Measurements from ENCODE around the gene IGSF22. TPM values are rescaled to one million over a fixed set of nuclear protein-coding genes. Genes with fewer than 3 reads are reported as not detected.
A peak's percentile ranks its signal among the peaks of the same experiment; 100 is the strongest.

IGSF22 gene
- total RNA-seq: 1 to 10 TPM; 1.1 to 1.3 TPM

DNA sequence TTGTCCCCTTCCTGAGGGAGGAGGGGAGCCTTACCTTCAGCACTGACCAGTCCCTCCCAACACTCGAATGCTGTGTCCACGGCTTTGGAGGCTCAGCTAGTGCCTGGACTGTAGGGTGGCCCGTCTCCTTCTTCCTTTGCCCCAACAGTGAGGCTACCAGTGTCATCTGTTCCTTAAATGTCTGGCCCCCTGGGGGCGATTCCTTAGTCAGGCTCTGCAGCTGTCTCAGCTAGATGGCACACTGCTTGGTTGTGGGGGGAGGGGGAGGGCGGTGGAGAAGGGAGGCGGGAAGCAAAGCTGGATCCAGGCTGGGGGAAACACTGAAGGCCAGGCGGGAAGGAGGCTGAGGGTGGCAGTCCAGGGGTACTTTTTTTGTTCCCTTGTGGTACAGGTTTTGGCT is at the start of gene IGSF22:
Gene IGSF22, minus strand, starts transcription at position 149 of the 400 bp plus-strand sequence. CDS start 1,952 bp downstream, outside the sequence.
- H3K27ac Mint-ChIP-seq: no peak within 1 kb of the TSS
- H3K4me1 Mint-ChIP-seq: peaks cover 12% of the 10 kb centered on the region
- no peak within 1 kb of the TSS for H3K4me3 Mint-ChIP-seq
- H3K27me3 Mint-ChIP-seq: no peaks in the 10 kb centered on the region
- no peaks in the 10 kb centered on the region for H3K9me3 Mint-ChIP-seq
- DNase-seq: no peak
- H3K36me3 Mint-ChIP-seq: no peaks in the 10 kb centered on the region

DNA sequence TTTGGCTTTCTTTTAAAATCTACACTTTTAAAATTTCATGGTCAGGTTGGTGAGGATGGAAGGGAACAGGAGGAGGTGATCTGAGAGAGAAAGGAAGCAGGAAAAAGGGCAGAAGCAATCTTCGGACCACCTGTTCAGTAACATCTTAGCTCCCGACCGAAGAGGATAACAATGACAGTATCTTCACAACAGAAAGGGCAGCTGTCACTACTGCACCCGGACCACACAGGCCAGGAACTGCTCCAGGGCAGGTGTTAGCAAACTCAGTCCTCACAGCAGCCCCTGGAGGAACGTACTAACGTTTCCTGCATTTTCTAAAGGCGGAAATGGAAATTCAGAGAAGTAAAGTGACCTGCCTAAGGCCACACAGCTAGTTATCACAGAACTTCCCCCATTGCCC is 48.8 kb upstream of the IGSF22 start:
- peaks cover 11% of the 10 kb centered on the region for H3K27me3 Mint-ChIP-seq
- peaks cover 9% of the 10 kb centered on the region for H3K4me1 Mint-ChIP-seq
- DNase-seq: no peak
- no peak overlapping the region for H3K4me3 Mint-ChIP-seq
- no peaks in the 10 kb centered on the region for H3K36me3 Mint-ChIP-seq
- peaks cover 4% of the 10 kb centered on the region for H3K9me3 Mint-ChIP-seq
- no peak overlapping the region for H3K27ac Mint-ChIP-seq

DNA sequence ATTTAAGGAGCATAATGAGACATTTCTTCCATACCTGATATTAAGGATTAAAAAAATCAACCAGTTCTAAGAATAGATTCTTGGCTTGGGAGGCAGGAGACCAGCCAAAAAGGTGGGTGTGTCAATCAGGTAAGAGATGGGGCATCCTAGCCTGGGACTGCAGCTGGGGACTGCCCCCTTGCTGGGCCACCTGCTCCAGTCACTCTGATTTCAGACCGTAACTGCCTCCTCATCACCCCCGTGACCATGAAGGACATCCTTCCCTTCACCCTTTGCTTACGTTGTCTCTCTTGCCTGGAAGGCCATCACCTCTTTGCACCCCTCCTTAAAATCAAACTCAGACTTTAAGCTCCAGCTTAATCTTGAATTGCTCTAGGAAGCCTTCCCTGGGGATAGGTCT is 47.7 kb upstream of the IGSF22 start:
- Mint-ChIP-seq H3K9me3 (peaks cover 2% of the 10 kb centered on the region), H3K27me3 (peaks cover 11% of the 10 kb centered on the region), H3K27ac (no peak overlapping the region), H3K4me1 (peaks cover 9% of the 10 kb centered on the region), H3K36me3 (no peaks in the 10 kb centered on the region), H3K4me3 (no peak overlapping the region)
- DNase-seq: no peak

DNA sequence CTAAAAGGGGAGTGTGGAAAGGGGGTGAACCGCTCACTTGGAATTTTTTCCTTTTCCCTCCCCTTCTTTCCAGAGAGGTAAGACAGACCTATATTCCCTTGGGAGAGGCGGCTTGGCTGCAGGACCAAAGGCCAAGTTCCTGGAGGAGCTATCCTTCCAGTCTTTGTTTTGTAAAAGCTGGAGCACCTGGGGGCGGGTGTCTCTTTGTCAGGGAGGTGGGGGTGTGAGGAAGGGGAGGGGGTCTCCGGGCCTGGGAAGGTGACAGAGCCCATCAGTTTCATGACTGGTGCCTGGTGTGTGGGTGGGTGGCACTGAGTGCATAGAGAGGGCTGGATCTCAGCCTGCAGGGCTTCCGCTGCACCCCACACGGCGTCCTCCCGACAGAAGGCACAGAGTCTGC is 47.1 kb upstream of the IGSF22 start:
- Mint-ChIP-seq H3K4me3 (no peak overlapping the region), H3K9me3 (peaks cover 2% of the 10 kb centered on the region), H3K4me1 (peaks cover 8% of the 10 kb centered on the region), H3K27me3 (peaks cover 11% of the 10 kb centered on the region), H3K36me3 (no peaks in the 10 kb centered on the region), H3K27ac (no peak overlapping the region)
- DNase-seq: no peak

DNA sequence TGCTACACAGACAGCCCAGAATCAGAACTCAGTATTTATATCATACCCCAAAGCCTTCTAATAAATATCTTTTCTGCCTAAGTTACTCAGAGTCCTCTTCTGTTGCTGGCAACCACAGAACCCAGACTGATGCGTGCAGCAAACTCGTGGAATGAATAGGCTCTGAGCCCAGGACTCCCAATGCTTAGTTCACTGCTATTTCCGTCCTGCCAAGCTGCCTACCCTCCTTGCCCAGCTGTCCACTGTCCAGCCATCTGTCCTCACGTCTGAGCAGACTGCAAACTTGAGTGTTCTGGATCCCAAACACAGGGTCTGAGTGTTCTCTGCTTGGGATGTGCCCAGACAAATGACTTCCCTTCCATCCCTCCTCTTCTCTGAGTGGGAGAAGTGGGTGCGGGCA is 46.2 kb upstream of the IGSF22 start:
- Mint-ChIP-seq H3K27ac (no peak overlapping the region), H3K27me3 (peaks cover 15% of the 10 kb centered on the region), H3K4me1 (peaks cover 13% of the 10 kb centered on the region), H3K4me3 (no peak overlapping the region), H3K36me3 (no peaks in the 10 kb centered on the region), H3K9me3 (no peaks in the 10 kb centered on the region)
- DNase-seq: no peak

DNA sequence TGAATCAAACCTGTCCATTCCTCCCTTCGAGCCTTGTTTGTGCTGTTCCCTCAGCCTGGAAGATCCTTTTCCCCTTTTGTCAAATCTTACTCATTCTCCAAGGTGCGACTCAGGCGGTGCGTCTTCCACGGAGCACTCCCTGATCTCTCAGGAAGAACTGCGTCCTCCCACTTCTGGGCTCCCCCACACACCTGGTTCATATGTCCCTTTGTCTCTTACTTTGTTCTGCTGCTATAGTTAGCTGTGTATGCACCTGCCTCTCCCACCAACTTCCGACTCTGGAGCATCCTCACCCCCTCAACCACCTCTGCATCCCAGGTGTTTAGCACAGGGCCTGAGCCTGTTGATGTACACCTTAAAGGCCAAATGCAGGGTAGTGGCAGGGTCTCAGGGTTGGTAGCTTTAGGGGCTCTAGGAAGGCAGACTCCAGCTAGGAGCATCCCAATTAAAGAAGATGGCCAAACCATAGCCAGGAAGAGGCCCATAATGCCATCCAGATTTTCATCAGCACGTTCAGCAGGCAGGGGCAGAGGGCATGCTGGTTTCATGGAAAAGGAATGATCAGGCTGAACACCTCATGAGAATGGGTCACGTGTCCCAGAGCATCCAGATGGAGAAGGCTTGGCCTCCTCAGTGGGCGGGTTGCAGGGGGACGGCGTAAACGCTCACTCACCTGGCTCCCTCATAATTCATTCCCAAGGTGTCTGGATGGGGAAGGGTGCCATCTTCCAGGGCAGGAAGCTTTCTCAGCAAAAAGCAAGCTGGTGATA is 45.5 kb upstream of the IGSF22 start:
- Mint-ChIP-seq H3K4me3 (no peak overlapping the region), H3K27me3 (peaks cover 15% of the 10 kb centered on the region), H3K9me3 (no peaks in the 10 kb centered on the region), H3K4me1 (peaks cover 13% of the 10 kb centered on the region), H3K27ac (no peak overlapping the region), H3K36me3 (no peaks in the 10 kb centered on the region)
- DNase-seq: no peak

DNA sequence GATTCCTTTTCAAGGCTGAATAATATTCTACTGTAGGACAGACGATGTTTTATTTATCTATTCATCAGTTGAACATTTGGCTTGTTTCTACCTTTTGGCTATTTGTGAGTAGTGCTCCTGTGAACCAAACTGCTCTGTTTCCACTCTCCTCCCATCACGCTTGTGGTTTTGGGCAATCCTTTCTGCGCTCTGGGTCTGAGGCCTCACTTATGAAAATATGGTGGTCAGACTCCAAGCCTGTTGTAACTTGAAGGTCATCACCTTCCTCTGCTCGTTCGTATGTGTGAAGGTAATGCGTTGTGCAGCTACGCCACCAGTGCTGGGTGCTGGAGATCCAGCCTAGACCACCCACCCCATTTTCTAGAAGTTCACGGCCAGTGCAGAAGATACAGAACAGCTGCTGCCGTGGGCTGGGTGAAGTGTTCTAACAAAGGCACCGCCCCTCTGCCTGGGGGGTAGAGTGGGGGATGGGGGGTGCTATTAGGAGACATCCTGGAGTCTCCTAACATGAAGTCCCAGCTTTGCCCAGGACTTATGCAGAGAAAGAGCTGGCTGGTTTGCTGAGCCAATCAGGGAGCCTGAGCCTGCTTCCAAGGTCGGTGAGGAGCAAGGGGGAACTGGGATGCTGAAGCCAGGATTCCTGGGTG is 44.6 kb upstream of the IGSF22 start:
- Mint-ChIP-seq H3K27me3 (peaks cover 20% of the 10 kb centered on the region), H3K36me3 (no peaks in the 10 kb centered on the region), H3K9me3 (no peaks in the 10 kb centered on the region), H3K27ac (no peak overlapping the region), H3K4me1 (peaks cover 13% of the 10 kb centered on the region), H3K4me3 (no peak overlapping the region)
- DNase-seq: no peak

DNA sequence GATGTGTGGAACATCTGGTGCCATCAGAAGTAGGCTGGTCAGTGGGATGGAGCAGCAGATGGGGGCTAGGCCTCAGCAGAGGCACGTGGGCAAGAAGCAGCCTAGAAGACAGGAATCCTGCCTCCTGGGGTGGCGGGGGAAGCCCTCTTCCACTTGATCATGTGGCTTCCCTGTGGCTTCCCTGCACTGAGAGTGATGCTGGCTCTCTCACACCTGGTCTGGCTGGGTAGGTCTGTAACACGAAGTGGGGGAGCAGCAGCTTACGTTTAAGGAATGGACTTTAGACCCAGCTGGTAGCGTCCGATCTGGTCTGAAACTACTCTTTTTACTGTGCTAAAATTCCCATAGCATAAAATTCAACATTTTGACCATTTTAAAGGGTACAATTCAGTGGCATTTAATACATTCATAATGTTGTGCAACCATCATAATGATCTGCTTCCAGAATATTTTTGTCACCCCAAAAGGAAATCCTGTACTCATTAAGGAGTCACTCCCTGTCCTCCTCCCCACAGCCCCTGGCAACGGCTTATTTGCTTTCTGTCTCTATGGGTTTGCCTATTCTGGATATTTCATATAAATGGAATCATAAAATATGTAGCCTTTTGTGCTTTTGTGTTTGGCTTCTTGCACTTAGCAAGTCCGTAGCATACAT is 43.9 kb upstream of the IGSF22 start:
- Mint-ChIP-seq H3K4me3 (no peak overlapping the region), H3K27ac (no peak overlapping the region), H3K27me3 (peaks cover 26% of the 10 kb centered on the region), H3K4me1 (peaks cover 13% of the 10 kb centered on the region), H3K36me3 (no peaks in the 10 kb centered on the region), H3K9me3 (no peaks in the 10 kb centered on the region)
- DNase-seq: no peak

DNA sequence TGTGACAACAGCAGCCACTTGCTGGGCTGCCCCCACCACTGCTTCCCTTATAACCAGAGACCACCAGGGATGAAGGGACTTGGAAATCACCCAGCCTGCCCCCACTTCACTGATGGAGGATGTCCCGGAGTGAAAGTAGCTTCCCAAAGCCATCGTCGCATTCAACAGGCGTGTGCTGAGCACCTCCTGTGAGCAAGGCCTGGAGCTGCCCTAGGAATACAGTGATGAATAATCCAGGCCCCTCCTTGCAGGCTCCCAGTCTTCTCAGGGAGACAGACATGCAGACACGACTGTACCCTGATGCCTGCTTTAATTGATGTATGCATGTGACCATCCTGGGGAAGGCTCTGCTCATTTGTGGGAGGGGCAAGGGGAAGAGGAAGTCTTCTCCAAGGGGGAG is 43.0 kb upstream of the IGSF22 start:
- no peak overlapping the region for H3K27ac Mint-ChIP-seq
- H3K4me1 Mint-ChIP-seq: peaks cover 18% of the 10 kb centered on the region
- no peak for DNase-seq
- no peaks in the 10 kb centered on the region for H3K9me3 Mint-ChIP-seq
- H3K27me3 Mint-ChIP-seq: peaks cover 26% of the 10 kb centered on the region
- H3K4me3 Mint-ChIP-seq: no peak overlapping the region
- no peaks in the 10 kb centered on the region for H3K36me3 Mint-ChIP-seq

DNA sequence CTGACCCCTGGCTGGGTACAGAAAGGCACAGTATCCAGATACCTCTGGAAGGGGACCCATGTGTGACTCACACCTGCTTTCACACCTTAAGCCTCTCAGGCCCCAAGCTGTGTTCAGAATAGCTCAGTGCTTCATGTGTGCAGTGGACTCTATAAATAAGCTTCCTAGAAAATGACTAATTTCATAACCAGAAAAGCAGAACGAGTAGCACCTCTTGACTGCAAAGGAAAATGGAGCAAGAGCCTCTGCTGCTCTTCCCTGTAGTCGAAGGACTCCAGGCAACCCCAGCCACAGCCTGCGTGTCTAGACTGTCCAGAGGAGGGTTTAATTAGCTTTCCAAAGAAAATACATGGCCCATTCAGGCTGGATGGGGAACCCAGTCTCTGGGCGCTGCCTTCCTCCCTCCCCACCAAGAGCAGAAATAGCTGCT is 42.5 kb upstream of the IGSF22 start:
- Mint-ChIP-seq H3K4me1 (peaks cover 23% of the 10 kb centered on the region), H3K27ac (peak overlapping the region; percentile 70), H3K27me3 (peaks cover 26% of the 10 kb centered on the region), H3K4me3 (no peak overlapping the region), H3K36me3 (no peaks in the 10 kb centered on the region), H3K9me3 (no peaks in the 10 kb centered on the region)
- DNase-seq: peak; percentile 23

DNA sequence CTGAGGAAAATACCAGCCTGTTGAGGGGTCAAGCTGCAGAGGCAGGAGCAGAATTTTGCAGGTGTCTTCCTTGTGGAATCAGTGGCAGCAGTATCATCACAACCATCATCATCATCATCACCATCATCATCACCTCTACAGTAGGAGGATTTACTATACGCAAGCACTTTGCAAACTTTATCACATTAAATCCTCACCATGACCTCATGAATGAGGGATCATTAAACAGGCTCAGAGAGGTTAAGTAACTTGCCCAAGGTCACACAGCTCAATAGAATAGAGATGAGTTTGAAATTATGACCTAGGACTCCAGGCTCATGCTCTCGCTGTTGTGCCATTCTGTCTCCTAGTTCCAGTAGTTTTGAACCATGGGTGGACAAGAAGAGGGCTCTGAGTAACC is 40.0 kb upstream of the IGSF22 start:
- peaks cover 15% of the 10 kb centered on the region for H3K27me3 Mint-ChIP-seq
- peaks cover 23% of the 10 kb centered on the region for H3K4me1 Mint-ChIP-seq
- no peaks in the 10 kb centered on the region for H3K9me3 Mint-ChIP-seq
- no peak for DNase-seq
- H3K4me3 Mint-ChIP-seq: no peak overlapping the region
- H3K36me3 Mint-ChIP-seq: no peaks in the 10 kb centered on the region
- no peak overlapping the region for H3K27ac Mint-ChIP-seq

DNA sequence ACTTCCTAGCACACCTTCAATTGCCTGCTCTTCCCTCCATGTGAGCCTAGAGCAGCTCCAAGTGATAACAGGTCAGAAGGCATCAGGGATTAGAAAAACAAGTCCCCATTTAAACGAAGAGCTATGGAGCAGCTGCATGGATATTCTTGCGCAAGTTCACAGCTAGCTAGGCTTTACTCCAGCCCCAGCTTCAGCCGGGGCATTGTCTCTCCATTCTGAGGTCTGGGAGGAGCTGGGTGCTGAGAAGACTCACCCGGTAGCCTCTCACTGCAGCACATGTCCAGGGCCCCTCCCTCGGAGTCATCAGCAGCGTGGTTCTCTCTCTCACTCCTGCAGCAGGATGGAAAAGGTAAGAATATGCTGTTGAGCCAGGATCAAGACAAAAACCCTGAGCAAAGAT is 39.6 kb upstream of the IGSF22 start:
- Mint-ChIP-seq H3K9me3 (no peaks in the 10 kb centered on the region), H3K27ac (no peak overlapping the region), H3K27me3 (peaks cover 15% of the 10 kb centered on the region), H3K4me3 (no peak overlapping the region), H3K36me3 (no peaks in the 10 kb centered on the region), H3K4me1 (peaks cover 23% of the 10 kb centered on the region)
- DNase-seq: no peak

DNA sequence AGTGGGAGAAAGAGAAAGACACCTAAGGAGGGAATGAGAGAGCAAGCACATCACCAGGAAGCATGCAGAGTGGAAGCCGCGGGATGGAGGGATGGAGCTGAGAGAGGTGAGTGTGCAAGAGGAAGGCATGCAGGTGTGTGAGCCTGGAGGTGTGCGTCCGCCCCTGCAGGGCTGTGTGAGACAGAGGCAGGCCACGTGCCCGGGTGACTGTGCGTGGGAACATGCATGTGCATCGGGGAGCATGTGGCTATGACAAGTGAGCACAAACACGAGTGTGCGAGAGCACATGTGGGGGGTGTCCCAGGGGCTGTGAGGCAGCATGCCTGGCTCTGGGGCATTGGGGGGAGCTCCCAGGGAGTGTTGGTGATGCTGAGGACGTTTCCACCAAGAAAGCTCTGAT is 35.8 kb upstream of the IGSF22 start:
- no peak overlapping the region for H3K4me3 Mint-ChIP-seq
- H3K9me3 Mint-ChIP-seq: no peaks in the 10 kb centered on the region
- peaks cover 11% of the 10 kb centered on the region for H3K27me3 Mint-ChIP-seq
- peaks cover 10% of the 10 kb centered on the region for H3K4me1 Mint-ChIP-seq
- H3K27ac Mint-ChIP-seq: no peak overlapping the region
- no peak for DNase-seq
- H3K36me3 Mint-ChIP-seq: no peaks in the 10 kb centered on the region

DNA sequence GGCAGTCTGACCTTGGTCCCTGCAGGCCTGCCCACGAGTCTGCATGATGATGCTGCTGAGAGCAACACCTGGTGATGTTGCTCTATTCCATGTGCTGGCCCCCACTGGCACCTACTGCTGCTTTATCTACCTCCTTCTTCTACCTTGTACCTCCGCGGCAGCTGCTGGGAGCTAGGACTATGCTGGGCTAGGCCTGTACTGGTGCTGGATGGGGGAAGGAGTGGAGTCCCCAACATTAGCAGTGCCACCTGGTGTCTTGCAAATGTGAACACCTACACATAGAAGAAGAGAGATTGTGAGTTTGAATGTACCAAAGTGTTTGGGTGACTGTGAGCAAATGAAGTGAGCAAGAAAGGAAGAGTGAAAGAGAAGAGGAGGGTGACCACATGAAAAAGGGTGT is 35.2 kb upstream of the IGSF22 start:
- Mint-ChIP-seq H3K27me3 (peaks cover 11% of the 10 kb centered on the region), H3K4me1 (peaks cover 10% of the 10 kb centered on the region), H3K4me3 (no peak overlapping the region), H3K9me3 (no peaks in the 10 kb centered on the region), H3K36me3 (no peaks in the 10 kb centered on the region), H3K27ac (no peak overlapping the region)
- DNase-seq: no peak

DNA sequence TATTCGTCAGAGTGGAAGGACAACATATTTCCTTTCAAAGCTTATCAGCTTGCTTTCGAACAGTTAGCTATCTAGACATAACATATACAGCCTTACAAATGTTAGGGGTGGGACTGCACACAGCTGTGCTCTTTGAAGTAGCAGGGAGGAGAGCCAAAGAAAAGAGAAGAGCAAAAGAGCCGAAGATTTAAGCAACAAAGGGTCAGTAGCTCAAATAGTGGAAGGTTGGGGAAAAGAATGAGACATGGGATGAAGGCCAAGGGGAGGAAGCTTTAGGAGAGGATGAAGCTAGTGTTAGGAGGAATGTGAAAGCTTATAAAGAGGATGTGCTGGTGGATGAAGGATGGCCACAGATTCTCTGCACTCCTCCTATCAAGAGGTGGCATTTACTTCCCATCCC is 31.8 kb upstream of the IGSF22 start:
- Mint-ChIP-seq H3K27ac (no peak overlapping the region), H3K4me3 (no peak overlapping the region), H3K27me3 (peaks cover 5% of the 10 kb centered on the region), H3K4me1 (no peaks in the 10 kb centered on the region), H3K36me3 (no peaks in the 10 kb centered on the region), H3K9me3 (no peaks in the 10 kb centered on the region)
- DNase-seq: no peak
